Stimulated activated memory B cell treated with anti-CD40 and anti-IgM and Interleukin-4, amounts not matched to agents 10 μg/mL and 1 μg/mL and 100 μg/mL, for 72 hours (primary cell): ENCODE results near the gene ZNF346.

ENCODE experiments used
- ATAC-seq: fragments of 150-1000 bp; cut with Tn5 transposase; 2 replicates; pipeline ENCODE4 v1.10.0; 2021
- H3K27ac Mint-ChIP-seq: one replicate; pipeline ENCODE4 v1.8.0; 2022; ENCODE audit warnings: mild to moderate bottlenecking, mixed read lengths
- H3K27me3 Mint-ChIP-seq: one replicate; pipeline ENCODE4 v1.8.0; 2022; ENCODE audit warnings: mixed read lengths
- H3K36me3 Mint-ChIP-seq: one replicate; pipeline ENCODE4 v1.8.0; 2022; ENCODE audit warnings: mixed read lengths
- H3K4me1 Mint-ChIP-seq: one replicate; pipeline ENCODE4 v1.8.0; 2022; ENCODE audit warnings: mixed read lengths
- H3K4me3 Mint-ChIP-seq: one replicate; pipeline ENCODE4 v1.8.0; 2022; ENCODE audit warnings: mild to moderate bottlenecking, moderate library complexity, mixed read lengths
- H3K9me3 Mint-ChIP-seq: one replicate; pipeline ENCODE4 v1.8.0; 2022; ENCODE audit warnings: mixed read lengths

Gene ZNF346

GRCh38 chr5:177128551-177128981, 106.1 kb downstream of the ZNF346 start:
- no peaks in the 10 kb centered on the region for H3K36me3 Mint-ChIP-seq
- peaks cover 40% of the 10 kb centered on the region for H3K4me1 Mint-ChIP-seq
- no peak overlapping the region for H3K4me3 Mint-ChIP-seq
- no peak for ATAC-seq
- H3K9me3 Mint-ChIP-seq = no peaks in the 10 kb centered on the region
- peak overlapping the region; percentile 45 for H3K27ac Mint-ChIP-seq
- no peaks in the 10 kb centered on the region for H3K27me3 Mint-ChIP-seq

DNA sequence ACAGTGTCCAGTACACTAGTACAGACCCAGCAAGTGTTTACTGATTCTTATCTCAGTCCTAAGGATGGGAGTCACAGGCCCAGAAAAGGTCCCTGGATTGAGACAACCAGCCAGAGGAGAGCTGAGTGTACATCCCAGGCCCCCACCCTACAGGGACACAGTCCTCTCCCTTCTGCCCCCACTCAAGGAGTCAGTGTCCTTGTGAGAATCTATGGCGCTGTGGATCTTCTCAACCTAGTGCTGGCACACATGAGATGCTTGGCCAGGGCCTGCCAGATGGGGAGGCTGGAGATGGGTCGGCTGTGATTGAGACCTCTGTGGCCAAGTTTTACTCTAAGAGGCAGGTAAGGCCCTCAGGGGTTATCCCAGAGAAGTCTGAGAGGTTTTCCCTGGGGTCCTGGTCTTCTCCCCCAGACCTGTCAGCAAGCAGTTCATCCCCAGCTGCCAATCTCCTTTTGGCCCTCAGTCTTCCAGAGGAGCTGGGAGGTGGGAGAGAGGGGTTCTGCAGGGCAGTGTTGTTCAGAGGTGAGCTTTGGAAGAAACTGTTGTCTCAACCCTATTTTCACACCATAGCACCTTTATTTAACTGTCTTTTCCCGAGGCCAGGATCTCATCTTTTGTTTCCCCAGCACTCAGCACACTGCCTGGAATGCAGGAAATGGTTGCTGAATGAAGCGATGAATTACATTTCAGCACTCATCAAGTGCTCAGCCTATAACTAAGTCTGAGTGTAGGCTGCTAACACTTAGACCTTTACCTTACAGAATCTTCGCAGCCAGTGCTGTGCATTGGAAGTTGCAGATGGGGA, 107.9 kb downstream of the ZNF346 start:
- peak overlapping the region; percentile 45 for H3K27ac Mint-ChIP-seq
- peaks cover 34% of the 10 kb centered on the region for H3K4me1 Mint-ChIP-seq
- H3K27me3 Mint-ChIP-seq = no peaks in the 10 kb centered on the region
- H3K36me3 Mint-ChIP-seq = peaks cover 3% of the 10 kb centered on the region
- H3K9me3 Mint-ChIP-seq = no peaks in the 10 kb centered on the region
- H3K4me3 Mint-ChIP-seq = no peak overlapping the region
- ATAC-seq = no peak
